Transverse colon (tissue), 4 donors: ENCODE data around the gene DENND2A. TPM values are rescaled to one million over a fixed set of nuclear protein-coding genes. Genes with fewer than 3 reads are reported as not detected.
"Not testable (repeated sequence)": the region's sequence is repeated elsewhere in the genome, so short reads cannot be mapped to it uniquely, and the experiment has no call there.

Source experiments
- DNase-seq: peaks from one replicate; pipeline ENCODE4 v3.0.0-alpha.2; 2019
- H3K27ac ChIP-seq, 4 donors: fragments of 200-600 bp; sonication (generic); 2 replicates each; pipeline ENCODE4 v1.5.1; 2016 to 2018; ENCODE audit warnings: inconsistent platforms in 4 of 4
- H3K27me3 ChIP-seq: fragments of 200-600 bp; sonication (generic); 2 replicates; pipeline ENCODE4 v1.5.1; 2017; ENCODE audit warnings: inconsistent platforms
- H3K36me3 ChIP-seq, 4 donors: fragments of 200-600 bp; sonication (generic); 2 replicates each; pipeline ENCODE4 v1.5.1; 2017 to 2019; ENCODE audit warnings: inconsistent platforms in 4 of 4
- H3K4me1 ChIP-seq, 4 donors: fragments of 200-600 bp; sonication (generic); 2 replicates each; pipeline ENCODE4 v1.5.1; 2017 to 2020; ENCODE audit warnings: inconsistent platforms in 4 of 4
- H3K4me3 ChIP-seq, 4 donors: fragments of 200-600 bp; sonication (generic); 1 replicate in 1 of 4; 2 replicates in 3 of 4; pipeline versions ENCODE4 v1.5.1 to v1.6.1; 2017 to 2019; ENCODE audit warnings: inconsistent platforms in 4 of 4
- H3K9me3 ChIP-seq, 2 donors: fragments of 200-600 bp; sonication (generic); 2 replicates each; pipeline ENCODE4 v1.5.1; 2017 to 2019; ENCODE audit warnings: inconsistent platforms in 2 of 2
- EP300 ChIP-seq: sonication (generic); formaldehyde crosslinking; IDR thresholded peaks from one replicate; pipeline ENCODE4 v1.6.1; 2017; ENCODE audit warnings: antibody characterized with exemption, low read depth
- POLR2A ChIP-seq: fragments of 450-650 bp; IDR thresholded peaks from one replicate; pipeline ENCODE4 v1.6.1; 2016; ENCODE audit warnings: antibody characterized with exemption, mild to moderate bottlenecking, moderate library complexity
- POLR2AphosphoS5 ChIP-seq, 3 donors: sonication (generic); formaldehyde crosslinking; IDR thresholded peaks; one replicate each; pipeline ENCODE4 v1.6.1; 2016; ENCODE audit warnings: antibody characterized with exemption in 3 of 3
- WGBS, 2 donors: methylation state at CpG; one replicate each; pipeline ENCODE4 v1.1.5; 2018; ENCODE audit warnings: low coverage in 1 of 2; 5-methylcytosine and 5-hydroxymethylcytosine counted together
- in situ Hi-C, 4 donors: fragments of 200-750 bp; cut with MboI; loops; one replicate each; pipeline versions ENCODE4 v1.15.0 to v1.15.1; 2017; ENCODE audit warnings: low sequenced_read_pairs in 3 of 4, low pct_ligation_motif_present in 1 of 4, low pct_unique_long_range_greater_than_20kb in 1 of 4
- intact Hi-C: fragments of 100-400 bp; cut with DNase I; formaldehyde crosslinking; loops from one replicate; pipeline ENCODE4 v1.15.1; 2023; ENCODE audit warnings: low total_unique reads
- total RNA-seq, 4 donors: library from RNA; depleted of rRNA; stranded (reverse); fragments of >200 nt; gene quantifications; one replicate each; pipeline ENCODE4 v1.1.0, GENCODE V29; 2016
- TF ChIP-seq, protein P1 (sequence below), 5 experiments: fragments of 200-600 bp in 3 of 5; fragments of 450-650 bp in 2 of 5; sonication (generic) in 3 of 5; IDR thresholded peaks; 1 replicate in 2 of 5; 2 replicates in 3 of 5; pipeline ENCODE4 v1.5.1; 2016 to 2017; ENCODE audit warnings: antibody characterized with exemption in 5 of 5, inconsistent platforms in 3 of 5, mild to moderate bottlenecking in 2 of 5, moderate library complexity in 1 of 5

DENND2A gene
- total RNA-seq, 4 donors from 2014 or later, result 4.1 to 19.9 (median 7.1) TPM

DNA sequence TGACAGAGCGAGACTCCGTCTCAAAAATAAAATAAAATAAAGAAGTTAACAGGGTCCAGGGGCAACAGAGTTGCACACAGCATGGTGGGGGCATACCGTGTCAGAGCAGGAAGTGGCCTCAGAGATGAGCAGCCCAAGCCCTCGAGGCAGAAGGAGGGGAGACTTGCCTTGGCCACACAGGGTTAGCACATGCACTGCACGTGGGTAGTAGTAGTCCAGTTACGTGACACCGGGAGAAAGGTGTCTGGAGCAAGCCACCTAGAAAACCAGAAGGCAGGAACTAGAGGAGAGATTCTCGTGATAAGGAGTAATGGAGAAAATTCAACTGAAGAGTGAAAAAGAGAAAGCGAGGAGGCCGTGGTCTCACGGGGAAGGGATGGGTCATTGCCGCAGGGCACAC, 9.8 kb upstream of the DENND2A start:
- in situ Hi-C loops, result loop anchor here in 3 of 4 donors (5.0 to 10.0 kb wide), 2 partner anchors 133 to 136 kb away; no protein-coding TSS in a partner anchor
- no peak for DNase-seq
- TF ChIP-seq, protein P1, sequence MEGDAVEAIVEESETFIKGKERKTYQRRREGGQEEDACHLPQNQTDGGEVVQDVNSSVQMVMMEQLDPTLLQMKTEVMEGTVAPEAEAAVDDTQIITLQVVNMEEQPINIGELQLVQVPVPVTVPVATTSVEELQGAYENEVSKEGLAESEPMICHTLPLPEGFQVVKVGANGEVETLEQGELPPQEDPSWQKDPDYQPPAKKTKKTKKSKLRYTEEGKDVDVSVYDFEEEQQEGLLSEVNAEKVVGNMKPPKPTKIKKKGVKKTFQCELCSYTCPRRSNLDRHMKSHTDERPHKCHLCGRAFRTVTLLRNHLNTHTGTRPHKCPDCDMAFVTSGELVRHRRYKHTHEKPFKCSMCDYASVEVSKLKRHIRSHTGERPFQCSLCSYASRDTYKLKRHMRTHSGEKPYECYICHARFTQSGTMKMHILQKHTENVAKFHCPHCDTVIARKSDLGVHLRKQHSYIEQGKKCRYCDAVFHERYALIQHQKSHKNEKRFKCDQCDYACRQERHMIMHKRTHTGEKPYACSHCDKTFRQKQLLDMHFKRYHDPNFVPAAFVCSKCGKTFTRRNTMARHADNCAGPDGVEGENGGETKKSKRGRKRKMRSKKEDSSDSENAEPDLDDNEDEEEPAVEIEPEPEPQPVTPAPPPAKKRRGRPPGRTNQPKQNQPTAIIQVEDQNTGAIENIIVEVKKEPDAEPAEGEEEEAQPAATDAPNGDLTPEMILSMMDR (IDR thresholded peaks at IDR 0.05), result no peak
- TF ChIP-seq POLR2AphosphoS5 (IDR thresholded peaks at IDR 0.05) (no peak), POLR2A (no peak), EP300 (no peak)

DNA sequence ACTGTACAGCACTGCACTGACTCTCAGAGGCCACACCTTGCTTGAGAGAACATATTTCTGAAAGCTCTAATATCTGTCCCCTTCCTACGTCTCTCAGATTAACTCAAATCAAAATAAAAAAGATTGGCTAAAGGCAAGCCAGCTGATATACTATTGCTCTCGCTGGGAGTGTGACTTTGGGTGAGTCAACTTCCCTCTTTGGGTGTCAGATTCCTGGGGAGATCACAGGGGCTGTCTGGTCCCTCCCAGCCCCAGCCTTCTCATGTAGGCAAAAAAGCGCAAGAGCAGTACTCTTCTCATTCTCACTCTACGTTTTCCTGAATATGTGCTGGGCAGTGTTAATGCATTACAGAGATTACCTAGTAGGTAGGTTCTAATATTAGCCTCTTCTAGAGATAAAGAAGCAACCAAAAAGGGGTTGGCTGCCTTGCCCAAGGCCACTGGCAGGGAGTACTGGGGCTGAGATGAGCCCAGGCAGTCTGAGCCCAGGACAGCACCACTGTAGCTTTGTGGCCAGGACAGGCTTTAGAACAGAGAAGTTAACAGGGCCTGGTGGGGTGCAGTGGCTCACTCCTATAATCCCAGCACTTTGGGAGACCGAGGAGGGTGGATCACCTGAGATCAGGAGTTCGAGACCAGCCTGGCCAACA, 9.1 kb upstream of the DENND2A start:
- no peak overlapping the region for H3K27ac ChIP-seq

More for the DNA sequence above, 9.8 kb upstream of the DENND2A start:
- Histone ChIP-seq H3K4me1 (peaks cover 3 to 8% (median 4%) of the 10 kb centered on the region in 4 donors), H3K36me3 (no peaks in the 10 kb centered on the region), H3K9me3 (no peaks in the 10 kb centered on the region), H3K4me3 (no peak overlapping the region), H3K27me3 (no peaks in the 10 kb centered on the region), H3K27ac (no peak overlapping the region)
- intact Hi-C loops, result loop anchor here (5.0 kb wide), 1 partner anchor 173 kb away; the partner anchor contains the start of gene MKRN1
- WGBS, 2 donors, result 80 to 89% methylated on average over 12 of the region's 12 CpGs

DNA sequence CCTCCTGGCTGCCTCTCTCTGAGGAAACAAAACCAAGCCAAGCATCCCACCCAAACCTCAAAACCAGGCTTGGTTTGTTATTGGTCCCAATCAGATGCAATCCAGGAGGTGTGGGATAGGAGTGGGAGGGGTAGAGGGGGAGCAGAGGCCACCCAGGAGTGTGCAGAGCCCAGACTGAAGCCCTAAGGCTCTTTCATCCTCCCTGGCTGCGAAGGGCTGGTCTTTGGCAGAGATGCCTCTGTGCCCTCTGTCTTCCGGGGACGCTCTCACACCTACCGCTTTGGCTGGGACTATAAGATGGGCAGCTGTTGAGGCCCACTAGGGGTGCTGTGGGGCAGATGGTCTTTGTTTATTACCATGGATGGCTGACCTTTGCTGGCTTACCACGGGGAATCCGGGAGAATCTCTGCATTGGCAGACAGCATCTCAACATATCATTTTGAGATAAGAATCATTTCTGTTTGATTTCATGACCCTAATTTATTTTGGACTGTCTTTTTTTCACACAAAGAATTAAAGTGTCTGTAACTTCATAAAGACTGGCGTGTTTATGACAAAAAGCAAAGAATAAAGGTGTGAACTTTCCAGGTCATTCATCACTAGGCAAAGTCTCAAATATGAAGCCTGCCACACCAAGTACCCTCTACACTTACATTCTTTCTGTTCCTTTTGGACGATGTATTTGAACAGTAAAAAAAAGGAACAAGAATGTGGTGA, 6.5 kb upstream of the DENND2A start:
- Histone ChIP-seq H3K9me3 (no peaks in the 10 kb centered on the region), H3K4me1 (peaks cover 0 to 4% (median 0%) of the 10 kb centered on the region in 4 donors), H3K4me3 (no peak overlapping the region), H3K27ac (no peak overlapping the region), H3K36me3 (no peaks in the 10 kb centered on the region), H3K27me3 (no peaks in the 10 kb centered on the region)
- in situ Hi-C loops, result no loop called here
- TF ChIP-seq POLR2A, result no peak
- TF ChIP-seq, protein P1 (IDR thresholded peaks at IDR 0.05), result peak; percentile 35 to 45 (median 40)
- intact Hi-C loops, result no loop called here
- WGBS, 2 donors, result 29 to 74% methylated on average over 2 to 8 of the region's 8 CpGs
- DNase-seq, result peak; percentile 37

More for the DNA sequence above, 9.1 kb upstream of the DENND2A start:
- no peaks in the 10 kb centered on the region for H3K36me3 ChIP-seq
- H3K27me3 ChIP-seq, result no peaks in the 10 kb centered on the region
- 82 to 94% methylated on average over 3 to 6 of the region's 6 CpGs for WGBS, 2 donors
- no peak for TF ChIP-seq POLR2AphosphoS5 (IDR thresholded peaks at IDR 0.05)
- TF ChIP-seq POLR2A, result no peak
- no peaks in the 10 kb centered on the region for H3K9me3 ChIP-seq
- H3K4me1 ChIP-seq, result peaks cover 3 to 8% (median 4%) of the 10 kb centered on the region in 4 donors
- no peak for DNase-seq
- in situ Hi-C loops, result loop anchor here in 3 of 4 donors (5.0 to 10.0 kb wide), 2 partner anchors 132 to 135 kb away; no protein-coding TSS in a partner anchor
- intact Hi-C loops, result loop anchor here (5.0 kb wide), 1 partner anchor 172 kb away; the partner anchor contains the start of gene MKRN1
- H3K4me3 ChIP-seq, result no peak overlapping the region

DNA sequence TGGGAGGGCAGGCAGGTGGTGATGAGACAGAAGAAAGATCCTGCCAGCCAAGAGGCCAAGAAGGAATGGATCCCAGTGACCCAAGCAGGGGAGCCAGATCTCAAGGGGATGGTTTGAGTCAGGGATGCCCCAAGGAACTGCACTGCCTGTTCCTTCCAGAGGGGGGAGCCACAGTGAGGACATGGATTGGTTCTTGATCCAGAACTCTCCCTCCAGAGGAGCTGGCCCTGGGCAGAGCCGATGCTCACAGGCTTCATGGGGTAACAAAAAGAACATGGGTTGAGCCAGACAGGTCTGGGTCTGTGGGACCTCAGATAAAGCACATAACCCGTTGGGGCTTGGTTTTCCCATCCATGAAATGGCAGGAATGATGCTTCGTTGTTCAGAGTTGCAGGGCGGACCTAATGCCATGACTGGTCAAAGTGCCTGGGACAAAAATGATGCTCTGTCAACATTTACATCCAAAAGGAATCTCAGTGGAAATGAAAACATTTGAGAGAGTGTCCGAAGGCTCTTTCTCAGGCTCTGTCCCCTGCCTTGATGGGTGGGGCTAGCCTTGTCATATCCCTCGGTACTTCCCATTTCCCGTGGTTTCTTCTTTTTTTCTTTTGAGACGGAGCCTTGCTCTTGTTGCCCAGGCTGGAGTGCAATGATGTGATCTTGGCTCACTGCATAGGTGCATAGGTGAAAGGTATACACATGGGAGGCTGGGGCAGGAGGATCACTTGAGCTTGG, 4.7 kb upstream of the DENND2A start:
- Histone ChIP-seq H3K4me1 (peaks cover 0 to 8% (median 4%) of the 10 kb centered on the region in 4 donors), H3K9me3 (no peaks in the 10 kb centered on the region), H3K36me3 (no peaks in the 10 kb centered on the region), H3K27ac (no peak overlapping the region), H3K4me3 (no peak overlapping the region), H3K27me3 (peaks cover 12% of the 10 kb centered on the region)
- in situ Hi-C loops, result no loop called here
- 60 to 84% methylated on average over 2 to 8 of the region's 8 CpGs for WGBS, 2 donors
- no peak for TF ChIP-seq EP300
- TF ChIP-seq, protein P1 (IDR thresholded peaks at IDR 0.05), result peak in 2 of 5 experiments; percentile 13 to 14
- no peak for DNase-seq
- intact Hi-C loops, result no loop called here

DNA sequence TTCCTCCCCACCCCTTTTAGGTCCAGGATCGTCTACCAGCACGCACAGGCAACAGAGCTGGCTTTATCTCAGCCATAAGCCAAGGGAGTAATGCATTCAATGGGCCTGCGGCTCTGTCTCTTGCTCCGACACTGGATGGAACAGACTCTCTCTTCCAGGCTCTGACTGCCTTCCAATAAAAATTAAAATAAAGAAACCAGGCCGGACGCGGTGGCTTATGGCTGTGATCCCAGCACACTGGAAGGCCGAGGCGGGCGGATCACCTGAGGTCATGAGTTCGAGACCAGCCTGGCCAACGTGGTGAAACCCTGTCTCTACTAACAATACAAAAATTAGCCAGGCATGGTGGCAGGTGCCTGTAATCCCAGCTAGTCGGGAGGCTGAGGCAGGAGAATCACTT, 4.1 kb upstream of the DENND2A start:
- WGBS, 2 donors, result 87% methylated on average over 13 of the region's 13 CpGs; no CpG with 5 or more reads in 1 of the 2 donors
- in situ Hi-C loops, DNase-seq, H3K27ac ChIP-seq, H3K36me3 ChIP-seq, H3K4me3 ChIP-seq, H3K9me3 ChIP-seq: not testable (repeated sequence)
- intact Hi-C loops, result loop anchor here (5.0 kb wide), 1 partner anchor 62 kb away; no protein-coding TSS in a partner anchor
- Histone ChIP-seq H3K27me3 (peaks cover 17% of the 10 kb centered on the region), H3K4me1 (peaks cover 0 to 12% (median 7%) of the 10 kb centered on the region in 4 donors)
